Testis (tissue), 2 donors: ENCODE results near the gene TLE4.

Experiments used
- POLR2A ChIP-seq: fragments of 450-650 bp; IDR thresholded peaks from one replicate; pipeline ENCODE4 v1.6.1; 2017; ENCODE audit warnings: antibody characterized with exemption, mild to moderate bottlenecking, moderate library complexity
- TF ChIP-seq, protein P1 (sequence below), 3 experiments: fragments of 450-650 bp in 2 of 3; fragments of 200-600 bp in 1 of 3; sonication (generic) in 1 of 3; IDR thresholded peaks; one replicate each; pipeline ENCODE4 v1.5.1; 2016 to 2019; ENCODE audit warnings: antibody characterized with exemption in 3 of 3, mild to moderate bottlenecking in 2 of 3, moderate library complexity in 1 of 3

DNA sequence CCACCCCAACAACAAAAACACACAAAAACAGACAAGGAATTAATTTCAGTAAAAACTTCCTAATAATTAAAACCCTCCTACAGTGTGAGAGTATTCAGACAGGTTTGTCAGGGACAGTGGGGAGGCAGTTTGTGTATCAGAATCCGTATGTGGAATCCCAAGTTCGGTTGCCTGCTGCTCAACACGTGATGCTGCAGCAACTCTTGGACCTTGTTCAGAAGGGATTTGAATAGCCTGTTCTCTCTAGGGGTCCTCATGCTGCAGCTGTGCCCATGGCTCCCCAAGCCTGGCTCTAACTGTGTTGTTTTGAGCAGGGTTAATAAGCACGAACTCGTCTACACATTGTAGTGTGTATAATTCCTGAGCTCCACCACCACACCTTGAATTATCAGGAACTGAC lies 28.7 kb downstream of the TLE4 start:
- TF ChIP-seq, protein P1, sequence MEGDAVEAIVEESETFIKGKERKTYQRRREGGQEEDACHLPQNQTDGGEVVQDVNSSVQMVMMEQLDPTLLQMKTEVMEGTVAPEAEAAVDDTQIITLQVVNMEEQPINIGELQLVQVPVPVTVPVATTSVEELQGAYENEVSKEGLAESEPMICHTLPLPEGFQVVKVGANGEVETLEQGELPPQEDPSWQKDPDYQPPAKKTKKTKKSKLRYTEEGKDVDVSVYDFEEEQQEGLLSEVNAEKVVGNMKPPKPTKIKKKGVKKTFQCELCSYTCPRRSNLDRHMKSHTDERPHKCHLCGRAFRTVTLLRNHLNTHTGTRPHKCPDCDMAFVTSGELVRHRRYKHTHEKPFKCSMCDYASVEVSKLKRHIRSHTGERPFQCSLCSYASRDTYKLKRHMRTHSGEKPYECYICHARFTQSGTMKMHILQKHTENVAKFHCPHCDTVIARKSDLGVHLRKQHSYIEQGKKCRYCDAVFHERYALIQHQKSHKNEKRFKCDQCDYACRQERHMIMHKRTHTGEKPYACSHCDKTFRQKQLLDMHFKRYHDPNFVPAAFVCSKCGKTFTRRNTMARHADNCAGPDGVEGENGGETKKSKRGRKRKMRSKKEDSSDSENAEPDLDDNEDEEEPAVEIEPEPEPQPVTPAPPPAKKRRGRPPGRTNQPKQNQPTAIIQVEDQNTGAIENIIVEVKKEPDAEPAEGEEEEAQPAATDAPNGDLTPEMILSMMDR (IDR thresholded peaks at IDR 0.05), result no peak
- no peak for TF ChIP-seq POLR2A
